DMS153 treated with DMSO at 0.1 percent for 48 hours (cell line): ENCODE results near the gene CADPS.

Experiments
- DNase-seq: peaks from one replicate; lab custom pipeline; 2025; ENCODE audit not compliant: unreplicated experiment; lab: John Stamatoyannopoulos, UW

CADPS gene

DNA sequence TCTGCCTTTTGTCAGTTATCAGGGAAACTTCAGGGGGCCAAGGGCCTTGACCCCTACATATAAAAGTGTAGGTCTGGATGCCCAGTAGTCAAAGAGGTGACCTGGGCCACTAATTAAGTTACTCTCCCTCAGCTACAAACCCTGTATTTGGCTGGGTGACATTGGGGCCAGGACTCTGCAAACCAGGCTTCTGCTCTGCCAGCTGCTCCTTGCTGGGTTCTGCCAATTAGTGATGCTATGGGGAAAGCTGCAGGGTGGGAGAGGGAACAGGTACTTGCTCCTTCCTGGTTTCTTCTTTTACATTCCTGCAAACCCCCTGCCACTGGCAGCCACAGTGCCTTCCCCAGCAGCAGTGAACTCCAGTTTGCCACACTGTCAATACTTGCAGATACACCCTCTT, 179.2 kb downstream of the CADPS start:
- DNase-seq, result no peak

DNA sequence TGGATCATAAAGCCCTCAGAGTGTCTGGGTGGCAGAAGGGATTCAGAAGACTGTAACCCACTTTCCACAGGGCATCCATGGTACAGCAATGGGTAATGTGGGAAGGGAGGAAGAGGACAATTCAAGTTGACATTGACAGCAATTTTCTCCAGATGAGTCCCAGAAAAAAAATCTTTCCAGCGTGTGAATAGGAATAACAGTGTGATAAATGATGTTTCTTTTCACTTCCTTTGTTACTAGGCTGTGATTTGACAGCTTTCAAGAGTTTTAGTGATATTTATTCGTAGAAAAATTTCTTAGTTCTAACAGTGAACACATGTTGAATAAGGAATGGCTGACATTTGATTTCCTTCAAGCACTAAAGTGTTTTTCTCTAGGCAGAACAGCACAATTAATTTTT, 186.4 kb downstream of the CADPS start:
- no peak for DNase-seq

DNA sequence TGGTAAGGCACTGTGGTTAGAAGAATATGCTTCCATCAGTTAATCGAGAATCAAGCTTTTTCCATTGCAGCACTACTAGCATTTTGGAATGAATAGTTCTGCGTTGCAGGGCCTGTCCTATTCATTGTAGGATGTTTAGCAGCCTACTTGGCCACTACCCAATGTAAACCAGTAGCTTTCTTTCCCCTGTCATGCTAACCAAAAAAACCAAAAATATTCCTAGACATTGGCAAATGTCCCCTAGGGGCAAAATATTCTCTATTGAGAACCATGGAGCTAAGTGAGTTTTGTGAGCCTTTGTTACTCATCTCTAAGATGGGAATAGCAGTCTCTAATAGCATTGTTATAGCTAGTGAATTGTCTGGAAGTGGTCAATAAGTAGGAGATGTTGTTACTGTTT, 187.2 kb downstream of the CADPS start:
- no peak for DNase-seq

DNA sequence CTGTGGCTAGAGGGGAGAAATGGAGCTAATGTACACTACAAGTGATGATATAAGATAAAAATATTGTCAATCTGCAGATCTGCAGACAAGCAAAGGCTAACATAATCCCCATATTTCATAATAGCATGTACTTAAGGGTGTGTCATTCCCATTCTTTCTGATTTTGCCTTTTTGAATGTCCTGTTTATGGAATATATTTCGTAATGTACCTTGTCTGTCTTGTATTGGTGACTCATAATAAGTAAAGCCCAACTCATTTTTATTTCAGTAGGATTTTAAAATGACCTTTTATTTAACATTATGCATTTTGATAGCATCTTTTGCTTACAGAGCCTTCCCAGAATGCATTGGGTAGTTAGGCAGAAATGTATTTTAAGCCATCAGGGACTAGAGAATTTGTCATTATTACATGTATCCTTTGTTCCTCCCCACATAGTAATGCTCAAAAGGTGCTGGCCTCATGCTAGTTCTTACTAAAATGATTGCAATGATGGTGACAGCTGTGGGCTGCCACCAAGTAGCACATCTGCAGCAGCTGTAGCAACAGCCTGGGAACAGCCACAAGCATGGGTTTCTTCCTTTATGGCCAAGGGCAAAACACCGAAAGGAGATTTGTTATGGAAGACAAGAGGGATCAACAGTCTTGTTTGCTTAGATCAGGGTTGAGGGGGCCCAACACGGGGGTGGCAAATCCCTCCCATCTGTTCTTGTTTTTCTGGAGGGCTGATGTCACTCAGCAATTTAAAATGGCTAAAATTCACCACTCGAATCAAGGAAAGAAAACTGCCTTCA, 188.5 kb downstream of the CADPS start:
- no peak for DNase-seq

DNA sequence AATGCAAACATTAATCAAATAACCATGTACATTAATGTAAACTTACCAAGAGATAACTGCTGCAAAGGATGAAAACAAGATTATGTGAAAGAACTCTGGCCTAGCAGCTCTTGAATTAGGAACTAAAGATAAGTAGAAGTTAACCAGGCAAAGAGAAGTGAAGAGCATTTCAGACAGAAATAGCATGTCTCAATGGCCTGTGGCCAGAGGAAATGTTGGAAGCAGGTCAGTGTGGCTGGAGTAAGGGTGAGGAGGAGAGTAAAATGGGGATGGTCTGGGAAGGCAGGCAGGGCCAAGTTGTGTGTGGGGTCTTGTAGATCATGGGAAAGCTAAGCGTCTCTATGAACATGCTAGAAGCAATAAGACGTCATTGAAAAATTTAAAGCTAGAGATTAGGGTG, 192.4 kb downstream of the CADPS start:
- no peak for DNase-seq

DNA sequence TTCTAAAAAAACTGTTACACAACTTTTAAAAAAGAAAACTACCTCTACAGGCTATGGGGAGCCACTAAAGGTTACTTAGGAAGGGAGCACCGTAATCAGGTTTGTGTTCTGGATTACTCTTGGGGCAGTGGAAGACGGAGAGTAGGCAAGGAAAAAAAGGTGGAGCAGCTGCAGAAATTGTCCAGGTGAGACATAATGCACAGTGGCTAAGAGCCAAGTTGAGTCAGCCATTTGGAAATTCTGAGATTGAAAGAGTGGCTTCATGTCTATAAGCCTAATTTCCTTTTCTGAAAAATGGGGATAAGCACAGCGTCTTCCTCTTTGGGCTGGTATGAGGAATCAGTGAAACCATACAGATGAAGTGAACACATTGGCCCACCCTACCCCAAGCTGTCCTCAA, 195.2 kb downstream of the CADPS start:
- DNase-seq, result no peak

DNA sequence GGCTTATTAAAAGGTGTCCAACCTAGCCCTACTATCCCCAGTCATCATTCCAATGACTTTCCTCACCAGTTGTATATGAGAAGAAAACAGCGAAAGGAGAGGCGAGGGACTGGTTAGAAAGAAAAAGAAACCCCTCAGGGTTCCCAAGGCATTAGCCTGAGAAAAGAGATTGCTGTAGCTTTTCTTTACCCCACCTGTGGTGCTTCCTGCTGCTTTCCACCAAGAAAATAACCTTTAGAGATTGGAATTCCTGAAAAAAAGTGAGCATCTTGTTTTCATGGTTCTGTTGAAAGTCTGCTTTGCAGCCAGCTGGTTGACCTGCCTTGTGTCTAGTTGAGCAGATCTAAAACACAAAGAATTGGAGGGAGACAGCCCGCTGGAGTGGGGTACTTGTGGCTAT, 196.4 kb downstream of the CADPS start:
- DNase-seq, result no peak

DNA sequence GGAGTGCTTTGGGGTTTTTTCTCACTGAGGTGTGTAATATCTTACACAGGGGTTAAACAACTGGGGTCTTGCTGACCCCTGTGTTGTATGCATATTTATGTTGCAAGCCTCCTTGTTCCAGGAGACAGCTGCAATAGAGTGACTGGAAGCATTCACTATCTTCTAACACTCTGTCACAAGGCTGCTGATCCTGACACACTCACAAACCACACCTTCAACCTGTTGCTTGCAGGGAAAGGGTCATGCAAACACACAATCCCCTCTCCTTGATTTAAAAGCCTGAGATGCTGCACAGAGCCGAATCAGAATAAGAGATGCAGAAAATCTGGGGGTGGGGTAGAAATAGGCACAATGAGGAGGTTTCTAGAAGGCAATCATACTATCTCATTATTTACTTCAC, 197.3 kb downstream of the CADPS start:
- DNase-seq, result no peak

DNA sequence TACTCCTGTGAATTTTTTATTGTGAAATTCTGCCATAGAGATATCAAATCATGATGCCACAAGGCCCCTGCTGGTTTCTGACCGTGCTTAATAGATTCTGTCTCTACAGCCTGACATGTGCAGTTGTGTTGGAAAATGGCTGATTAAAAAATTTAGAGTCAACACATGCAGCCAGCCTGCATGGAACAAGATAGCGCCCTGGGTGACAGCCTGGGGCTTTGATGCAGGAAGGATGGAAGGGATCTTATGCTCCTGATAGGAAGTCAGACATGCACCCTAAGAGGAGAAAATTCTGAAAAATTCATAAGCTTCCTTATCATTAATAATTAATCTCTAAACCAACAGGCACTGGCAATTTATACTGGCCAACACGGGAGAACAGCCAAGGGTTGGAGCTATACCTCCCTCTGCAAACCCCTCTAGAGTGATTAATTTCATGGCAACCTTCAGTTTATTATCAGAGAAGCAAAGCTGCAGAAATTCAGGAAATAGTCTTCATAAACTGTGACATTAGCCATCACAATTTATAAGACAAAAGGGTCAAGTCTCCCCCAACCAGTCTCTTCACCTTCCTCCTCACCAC, 198.4 kb downstream of the CADPS start:
- no peak for DNase-seq

DNA sequence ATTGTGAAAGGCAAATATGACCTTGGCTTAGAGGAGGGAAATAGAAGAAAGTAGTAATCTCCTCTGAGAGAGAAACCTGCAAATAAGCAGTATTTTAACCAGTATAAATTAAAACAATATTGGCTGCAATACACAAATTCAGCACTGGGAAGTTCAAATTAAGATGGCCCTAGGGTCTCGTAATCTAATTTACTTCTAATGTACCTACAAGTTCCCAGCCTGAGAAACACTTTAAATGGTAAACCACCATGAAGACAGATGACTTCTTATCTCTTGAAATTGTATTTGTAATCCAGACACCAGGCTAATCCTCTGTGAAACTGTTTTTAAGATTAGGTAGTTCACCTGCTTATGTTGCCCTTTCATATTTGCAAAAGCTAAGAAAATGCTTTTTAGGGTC, 199.7 kb downstream of the CADPS start:
- DNase-seq, result no peak

DNA sequence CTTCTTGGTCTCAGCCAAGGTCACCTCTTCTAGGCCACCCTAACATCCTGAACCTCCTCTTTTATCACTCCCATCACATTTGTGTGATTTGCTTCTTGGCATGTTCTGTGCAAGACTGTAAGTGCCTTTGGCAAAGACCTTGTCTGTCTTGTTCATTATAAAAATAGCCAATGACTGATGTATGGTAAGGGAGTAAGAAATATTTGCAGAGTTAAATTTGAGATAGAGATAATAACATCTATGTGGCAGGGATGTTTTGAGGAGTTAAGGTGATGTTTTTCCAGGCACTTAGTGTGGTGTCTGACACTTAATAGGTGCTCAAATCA, 202.3 kb downstream of the CADPS start:
- no peak for DNase-seq

DNA sequence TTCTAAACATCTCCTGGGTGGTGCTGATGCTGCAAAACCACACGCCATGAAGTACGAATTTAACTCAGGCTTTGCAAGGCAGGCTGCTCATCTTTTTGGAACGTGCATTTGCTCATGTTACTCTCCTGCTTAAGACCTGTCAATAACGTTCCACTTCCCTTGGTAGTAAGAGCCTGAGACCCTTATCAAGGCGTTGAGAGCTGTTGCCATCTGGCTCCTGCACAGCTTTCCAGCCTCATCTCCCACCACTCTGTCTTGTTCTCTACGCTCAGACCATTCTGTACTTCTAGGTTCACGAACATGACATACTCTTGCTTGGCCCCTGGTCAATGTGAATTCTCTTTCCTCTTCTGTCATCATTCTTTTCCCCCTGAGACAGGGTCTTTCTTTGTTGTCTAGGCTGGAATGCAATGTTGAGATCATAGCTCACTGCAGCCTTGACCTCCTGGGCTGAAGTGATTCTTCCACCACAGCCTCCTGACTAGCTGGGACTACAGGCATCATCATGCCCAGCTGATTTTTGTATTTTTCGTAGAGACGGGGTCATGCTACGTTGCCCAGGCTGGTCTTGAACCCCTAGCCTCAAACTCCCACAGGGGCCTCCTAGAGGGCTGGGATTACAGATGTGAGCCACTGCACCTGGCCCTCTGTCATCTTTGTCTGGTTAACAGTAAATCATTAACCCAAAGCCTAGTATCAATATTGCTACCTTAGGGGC, 202.8 kb downstream of the CADPS start:
- no peak for DNase-seq

DNA sequence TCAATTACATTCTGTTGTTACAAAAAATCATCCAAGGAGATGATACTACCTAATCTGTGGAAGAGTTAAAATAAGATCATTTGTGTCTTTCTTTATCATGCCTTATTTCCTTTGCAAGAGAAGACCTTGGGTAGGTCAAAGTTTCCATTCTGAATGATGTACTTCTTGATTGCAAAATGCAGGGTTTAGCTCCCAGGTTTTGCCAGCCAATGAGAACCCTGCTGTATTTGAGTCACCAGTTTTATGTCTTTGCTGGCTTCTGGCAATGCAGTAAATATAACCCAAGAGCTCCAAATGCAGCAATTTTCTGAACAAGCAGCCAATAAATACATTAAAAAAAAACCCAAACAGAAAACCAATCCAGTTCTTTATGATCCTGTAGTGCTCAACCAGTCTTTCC, 204.9 kb downstream of the CADPS start:
- DNase-seq, result no peak

DNA sequence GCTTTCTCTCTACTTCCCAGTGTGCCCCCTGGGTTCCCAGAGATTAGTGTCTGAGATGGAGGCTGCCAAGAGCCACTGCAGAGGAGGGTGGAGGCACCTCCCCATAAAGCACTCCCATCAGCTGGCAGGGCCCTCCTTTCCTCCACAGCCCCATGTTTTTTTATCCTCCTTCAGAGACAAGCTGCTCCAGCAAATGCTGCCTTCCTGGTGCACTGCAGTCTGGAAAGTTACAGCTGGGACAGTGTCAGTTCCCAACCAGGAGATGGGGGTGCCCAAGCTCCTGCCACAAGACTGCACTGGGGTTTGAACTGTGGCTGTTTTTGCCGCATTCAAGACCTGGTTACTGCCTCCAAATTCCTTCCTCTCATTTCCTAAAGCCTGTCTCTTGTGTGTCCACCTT, 206.1 kb downstream of the CADPS start:
- DNase-seq, result no peak

DNA sequence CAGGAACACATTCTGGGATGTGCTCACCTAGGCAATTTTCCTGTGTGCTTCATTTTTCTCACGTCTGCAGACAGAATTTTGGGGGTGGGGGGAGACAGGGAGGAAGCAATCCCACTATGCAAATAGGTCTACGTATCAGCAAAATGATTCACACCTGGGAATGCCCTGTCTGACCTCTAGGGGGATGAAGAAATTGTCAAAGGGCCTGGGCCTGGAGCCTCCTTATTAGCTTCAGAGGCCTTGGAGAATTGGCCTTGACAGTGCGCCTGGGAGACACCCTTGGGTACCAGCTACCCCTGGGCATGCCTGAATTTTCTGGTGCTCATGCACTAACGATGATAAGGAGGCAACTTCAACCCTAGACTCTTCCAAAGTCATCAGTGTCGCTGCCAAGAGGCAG, 207.5 kb downstream of the CADPS start:
- DNase-seq, result no peak

DNA sequence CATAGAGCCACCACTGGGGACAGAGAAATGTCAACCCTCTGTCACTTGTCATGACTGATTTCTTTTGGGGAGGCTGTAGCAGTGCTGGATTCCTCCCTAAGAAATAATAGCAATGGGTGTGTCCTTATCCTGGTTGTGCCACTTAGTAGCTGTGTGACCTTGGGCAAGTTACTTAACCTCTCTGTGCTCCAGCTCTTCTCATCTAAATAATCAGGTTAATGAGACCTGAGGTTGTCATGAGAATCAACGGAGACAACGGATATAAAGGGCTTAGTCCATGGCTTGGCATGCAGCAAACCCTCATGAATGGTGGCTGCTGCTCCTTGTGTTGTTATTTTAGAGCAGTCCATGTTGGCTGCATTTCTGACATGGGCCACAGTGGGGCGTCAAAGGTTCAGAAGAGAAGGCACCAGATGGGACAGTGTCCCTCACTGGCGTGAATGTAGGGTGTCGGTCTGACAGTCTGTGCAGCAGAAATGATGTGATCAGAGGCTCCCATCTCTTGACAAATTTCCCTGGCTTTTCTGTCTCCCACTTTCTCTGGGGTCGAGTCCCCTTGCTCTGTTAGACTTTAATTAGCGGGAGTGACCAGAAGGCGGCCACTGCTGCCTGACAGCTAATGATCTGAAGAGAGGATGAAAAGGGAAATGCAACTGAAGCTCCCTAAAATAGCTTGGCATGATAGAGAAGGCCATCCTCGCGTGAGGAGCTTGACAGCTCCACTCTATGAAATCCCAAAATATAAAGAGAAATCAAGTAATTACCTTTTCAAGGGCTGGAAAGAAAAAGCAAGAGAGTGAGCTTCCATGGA, 209.4 kb downstream of the CADPS start:
- DNase-seq, result peak; percentile 5

DNA sequence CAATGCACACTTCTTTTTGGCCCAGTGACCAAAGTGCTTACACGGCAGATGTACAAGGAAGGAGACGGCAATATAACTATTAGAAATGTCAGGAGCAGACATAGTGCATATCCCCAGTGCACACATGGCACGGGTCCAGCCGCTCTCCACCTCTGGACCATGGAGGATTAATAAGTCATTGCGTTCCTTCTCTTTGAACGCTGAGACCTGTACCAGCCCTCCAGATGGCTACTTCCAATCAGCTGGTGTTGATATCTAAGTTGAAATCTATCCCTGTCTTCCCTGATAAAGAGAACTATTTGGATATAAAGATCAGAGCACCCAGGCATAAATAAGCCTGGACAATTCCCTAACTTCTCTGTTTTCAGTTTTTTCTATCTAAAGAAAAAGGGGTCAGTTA, 212.5 kb downstream of the CADPS start:
- no peak for DNase-seq

DNA sequence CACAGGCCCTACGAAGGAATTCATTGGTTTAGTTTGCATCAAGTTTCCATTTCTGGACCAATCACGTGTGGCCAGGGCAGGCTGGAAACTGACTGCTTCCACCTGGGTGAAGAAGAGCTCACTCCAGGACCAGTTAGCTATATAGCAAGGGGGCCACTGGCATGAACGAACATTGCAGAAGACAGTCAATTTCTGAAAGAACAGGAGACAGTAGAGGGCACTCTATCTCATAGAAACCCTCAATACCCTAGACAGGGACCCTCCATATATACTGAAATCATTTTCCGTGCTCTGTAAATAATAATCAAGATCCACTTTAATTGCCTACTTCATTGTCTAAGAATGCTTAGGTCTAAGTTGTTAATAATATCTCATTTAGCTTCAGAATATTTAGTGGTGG, 215.6 kb downstream of the CADPS start:
- DNase-seq, result no peak

DNA sequence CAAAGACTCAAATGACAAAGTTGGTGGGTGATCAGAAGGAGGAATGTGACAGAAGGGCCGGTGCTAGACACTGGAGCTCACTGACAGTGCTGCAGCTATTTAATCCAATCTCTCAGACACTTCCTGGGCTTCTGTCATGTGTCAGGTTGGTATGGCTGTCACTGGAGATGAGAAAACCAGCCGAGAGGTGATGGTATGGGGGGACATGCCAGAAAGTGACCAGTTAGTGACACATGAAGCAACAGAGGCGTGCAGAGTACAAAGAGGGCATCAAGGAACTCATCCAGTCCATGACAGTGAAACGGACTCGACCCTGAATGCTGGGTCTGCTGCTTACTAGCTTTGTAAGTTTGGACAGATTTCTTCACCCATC, 219.5 kb downstream of the CADPS start:
- DNase-seq, result no peak

DNA sequence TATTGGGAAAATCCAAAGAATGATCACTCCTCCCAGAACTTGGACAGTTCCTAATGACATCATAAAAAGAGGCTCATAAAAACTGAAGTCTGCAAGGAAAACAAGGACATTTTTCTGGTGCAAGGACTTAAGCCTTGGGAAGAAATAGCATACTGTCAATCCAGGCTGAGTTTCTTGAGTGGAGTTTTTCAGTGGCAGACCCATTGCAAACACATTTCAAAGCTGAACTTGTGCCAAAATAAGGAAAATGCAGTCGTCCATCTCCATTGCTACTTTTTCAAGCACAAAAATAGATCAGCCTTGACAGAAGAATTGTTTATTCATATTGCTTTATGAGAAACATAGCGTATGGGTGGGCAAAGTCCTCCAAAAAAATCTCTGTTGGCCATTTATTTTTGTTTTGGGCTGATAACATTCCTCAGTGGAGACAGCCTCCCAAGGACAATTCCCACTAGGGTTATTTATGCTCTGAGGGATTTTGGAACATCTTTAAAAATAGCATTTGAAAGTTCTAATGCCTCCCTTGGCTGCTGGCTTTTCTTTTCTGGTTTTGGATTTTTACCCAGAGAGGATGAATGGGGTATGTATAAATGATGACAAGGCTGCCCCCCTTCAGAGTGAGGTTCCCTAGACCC, 220.0 kb downstream of the CADPS start:
- DNase-seq, result no peak

DNA sequence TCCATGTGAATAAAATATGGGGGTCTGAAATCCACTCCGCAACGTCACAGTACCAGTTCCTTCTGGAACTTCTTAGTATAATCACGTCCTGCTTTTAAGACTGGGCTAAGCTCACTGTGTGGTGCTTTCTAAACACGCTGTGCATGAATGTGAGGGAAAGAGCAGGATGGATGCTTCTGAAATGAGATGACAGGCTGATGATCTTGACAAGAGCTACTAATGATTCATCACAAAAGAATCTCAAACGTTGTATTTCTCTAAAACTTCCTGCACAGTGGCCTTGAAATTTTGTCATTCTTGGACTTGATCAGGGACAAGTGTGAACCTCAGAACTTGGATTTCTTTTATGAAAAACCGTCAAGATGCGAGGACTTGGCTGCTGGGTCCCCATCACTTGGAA, 221.4 kb downstream of the CADPS start:
- no peak for DNase-seq
